NCI-H146 treated with DMSO at 0.1 percent for 48 hours (cell line): ENCODE measurements around the gene PDYN.

Experiments used
- DNase-seq: peaks from one replicate; lab custom pipeline; 2025; ENCODE audit not compliant: unreplicated experiment; lab: John Stamatoyannopoulos, UW

The PDYN gene

GRCh38 chr20:1995531-1996310 lies 1.9 kb upstream of the PDYN start:
- no peak for DNase-seq

DNA sequence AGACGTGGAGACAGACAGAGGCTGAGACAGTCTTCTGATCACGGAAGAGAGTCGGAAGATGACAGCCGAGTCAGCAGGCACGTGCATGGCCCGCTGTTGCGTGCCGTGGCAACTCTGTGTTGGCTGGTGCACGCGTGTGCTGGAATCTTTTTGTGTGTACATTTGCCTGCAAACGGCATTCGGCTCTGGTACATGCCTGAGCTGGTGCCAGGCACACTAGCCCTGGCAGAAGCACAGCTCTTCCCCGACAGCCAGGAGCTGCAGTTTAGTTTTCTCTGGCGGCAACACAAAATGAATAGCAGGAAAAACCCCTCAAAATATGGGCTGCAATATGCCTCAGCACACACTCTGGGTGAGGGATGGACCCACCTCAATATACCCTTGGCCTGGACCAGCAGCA lies 769 bp upstream of the PDYN start:
- no peak for DNase-seq

GRCh38 chr20:1992359-1993110 lies 1.3 kb downstream of the PDYN start:
- DNase-seq = no peak

DNA sequence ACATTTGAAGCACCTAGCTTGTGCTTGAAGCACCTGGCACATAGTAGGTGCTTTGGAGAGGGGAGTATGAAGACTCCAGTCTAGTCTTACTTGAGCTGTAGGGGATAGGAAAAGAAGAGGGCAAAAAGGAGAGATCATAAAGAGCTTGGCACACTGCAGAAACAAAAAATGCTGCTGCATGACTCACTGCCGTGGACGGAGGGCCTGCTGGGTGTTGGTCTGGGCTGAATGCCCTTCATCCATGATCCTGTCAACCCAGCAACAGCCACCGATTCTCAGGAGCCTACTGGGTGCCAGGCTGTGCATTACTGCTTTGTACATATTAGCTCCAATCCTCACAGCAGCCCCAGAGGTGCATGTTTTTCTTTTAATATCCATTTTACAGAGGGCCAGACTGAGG lies 6.0 kb downstream of the PDYN start:
- no peak for DNase-seq

- DNase-seq = no peak
Measured at GRCh38 chr20:1983301-1983700, 10.6 kb downstream of the PDYN start.

GRCh38 chr20:1982686-1983085 lies 11.2 kb downstream of the PDYN start:
- DNase-seq = no peak

- DNase-seq = no peak
Measured at GRCh38 chr20:1979106-1979778, 14.6 kb downstream of the PDYN start.

- DNase-seq = no peak
Measured at GRCh38 chr20:1975291-1975690, 18.6 kb downstream of the PDYN start.

- no peak for DNase-seq
Measured at GRCh38 chr20:1973601-1974440, 20.0 kb downstream of the PDYN start.

DNA sequence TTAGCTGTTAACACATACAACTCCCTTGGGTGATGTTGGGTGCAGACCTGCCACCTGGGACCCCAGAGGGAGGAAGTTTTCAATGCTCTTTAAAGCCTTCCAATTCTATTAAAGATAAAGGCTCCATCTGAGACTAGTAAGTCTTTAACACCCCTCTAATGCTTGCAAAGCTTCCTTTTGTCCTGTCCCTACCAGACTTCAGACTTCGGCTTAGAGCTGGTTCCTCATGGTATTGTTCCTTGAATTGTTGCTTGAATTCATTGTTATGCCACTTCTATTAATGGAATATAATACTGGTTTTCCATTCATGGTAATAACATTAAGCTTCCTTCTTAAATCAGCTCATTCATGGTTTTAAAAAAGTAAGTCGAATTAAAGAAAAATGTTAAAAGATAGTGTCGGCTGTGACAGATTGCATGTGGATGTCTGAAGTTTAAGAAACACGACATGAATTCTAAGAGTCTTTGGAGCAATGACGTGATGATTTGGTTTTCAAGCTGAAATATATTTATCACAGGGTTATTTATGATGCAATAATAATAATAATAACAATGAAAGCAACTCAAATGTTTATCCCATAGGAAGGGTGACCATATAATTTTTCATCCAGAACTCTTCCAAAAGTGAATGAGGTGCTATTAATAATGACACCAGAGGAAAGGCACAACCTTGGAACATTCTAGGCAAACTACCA lies 21.8 kb downstream of the PDYN start:
- DNase-seq = no peak

DNA sequence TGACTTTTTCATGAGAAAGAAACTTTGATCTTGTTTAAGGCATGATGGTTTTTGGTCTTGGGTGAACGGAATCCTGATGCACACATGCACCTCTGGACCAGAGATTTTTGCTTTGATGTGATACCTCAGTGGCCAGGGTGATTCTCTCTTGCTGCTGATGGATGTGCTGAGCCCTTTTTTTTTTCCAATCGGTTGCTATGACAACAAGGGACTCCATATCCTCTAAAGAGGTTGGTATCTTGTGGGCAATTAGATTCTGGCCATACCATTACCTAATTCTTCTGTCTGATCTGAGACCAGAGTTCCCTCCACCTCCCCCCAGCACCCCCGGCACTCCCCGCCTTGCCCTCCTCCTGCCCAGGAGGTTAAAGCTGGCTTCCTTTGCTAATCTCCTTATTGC lies 24.9 kb downstream of the PDYN start:
- DNase-seq = no peak

- peak; percentile 17 for DNase-seq
Measured at GRCh38 chr20:1965520-1966351, 28.1 kb downstream of the PDYN start.

DNA sequence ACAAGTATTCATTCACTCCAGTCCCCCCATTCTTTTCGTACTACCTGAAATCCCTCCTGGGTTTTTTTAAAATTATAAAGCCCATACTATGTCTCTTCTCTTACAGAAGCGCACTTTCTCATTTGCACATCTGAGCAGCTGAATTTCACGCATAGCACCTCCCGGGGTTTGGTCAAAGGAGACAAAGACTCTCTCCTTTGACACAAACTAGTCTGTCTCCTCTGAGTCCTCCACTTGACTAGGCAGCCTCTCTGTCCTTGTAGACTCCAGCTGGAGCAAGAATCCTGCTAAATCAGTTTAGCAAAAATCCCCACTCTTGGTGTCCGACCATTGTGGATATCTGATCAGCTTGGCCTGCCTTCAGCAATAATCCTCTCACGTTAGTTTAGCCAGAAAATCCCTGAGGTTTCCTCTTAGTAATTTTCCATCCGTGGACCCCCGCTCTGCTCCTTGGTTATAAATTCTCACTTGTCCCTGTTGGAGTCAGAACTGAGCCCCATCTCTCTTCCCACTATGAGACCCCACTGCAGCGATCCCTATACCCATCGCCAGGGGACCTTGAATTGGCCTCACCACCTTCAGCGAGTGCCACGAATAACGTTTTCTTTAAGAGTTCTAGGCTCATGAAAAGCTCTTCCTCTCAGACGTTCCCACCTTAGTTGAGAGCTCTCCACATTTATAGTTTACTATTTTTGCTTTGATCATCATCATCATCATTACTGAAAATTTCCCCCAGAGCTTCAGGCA lies 29.0 kb downstream of the PDYN start:
- DNase-seq = no peak

GRCh38 chr20:1964061-1964460 lies 29.8 kb downstream of the PDYN start:
- no peak for DNase-seq

- DNase-seq = no peak
Measured at GRCh38 chr20:1961374-1961773, 32.5 kb downstream of the PDYN start.

DNA sequence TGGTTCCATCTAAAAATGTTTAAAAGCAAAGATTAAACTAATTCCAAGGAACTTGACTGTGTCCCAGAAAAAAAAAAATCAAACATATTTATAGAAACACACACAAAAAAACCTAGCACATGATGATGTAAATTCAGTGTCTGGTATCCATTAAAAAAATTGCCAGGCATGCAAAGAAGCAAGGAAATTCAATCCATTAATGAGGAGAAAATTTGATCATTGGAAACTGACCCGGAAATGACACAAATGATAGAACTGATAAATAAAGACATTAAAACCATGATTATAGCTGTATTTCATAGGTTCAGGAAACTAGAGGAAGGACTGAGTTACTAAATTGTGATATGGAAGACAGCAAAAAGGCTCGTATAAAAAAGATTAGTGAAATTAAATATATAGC lies 34.7 kb downstream of the PDYN start:
- DNase-seq = no peak

- no peak for DNase-seq
Measured at GRCh38 chr20:1958426-1958825, 35.4 kb downstream of the PDYN start.

- DNase-seq = no peak
Measured at GRCh38 chr20:1955217-1955616, 38.6 kb downstream of the PDYN start.

DNA sequence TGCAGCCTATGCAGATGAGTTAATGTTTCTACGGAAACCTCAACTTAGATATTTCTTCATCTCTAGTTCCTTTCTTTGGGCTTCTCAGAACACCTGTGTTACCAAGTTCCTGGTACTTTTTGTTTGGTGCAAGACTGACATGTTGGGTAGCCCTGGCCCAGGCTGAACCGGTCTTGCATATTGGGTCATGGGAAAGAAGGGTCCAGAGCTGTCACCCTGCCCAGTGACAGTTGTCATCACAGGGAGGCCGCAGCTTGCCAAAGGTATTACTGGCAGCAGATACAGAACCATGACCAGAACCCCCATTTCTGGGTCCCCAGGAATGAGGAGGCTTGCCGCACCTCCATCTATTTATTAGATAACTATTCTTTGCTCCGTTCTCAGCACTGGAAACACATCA lies 40.2 kb downstream of the PDYN start:
- DNase-seq = no peak
